MM.1S (cell line): Measurements from ENCODE around the gene MUC3A.
"Not testable (repeated sequence)": the region's sequence is repeated elsewhere in the genome, so short reads cannot be mapped to it uniquely, and the experiment has no call there.

ENCODE experiments used
- DNase-seq: peaks from one replicate; pipeline ENCODE4 v3.0.0-alpha.2; 2015
- H2AFZ ChIP-seq: fragments of 300-600 bp; sonication (generic); 2 replicates; pipeline ENCODE4 v1.6.0; 2016; ENCODE audit warnings: antibody characterized with exemption, low read length
- H3F3A ChIP-seq: fragments of 300-600 bp; sonication (generic); 2 replicates; pipeline ENCODE4 v1.6.1; 2016; ENCODE audit warnings: mild to moderate bottlenecking, antibody characterized with exemption, low read length, moderate library complexity, mixed read lengths; ENCODE audit not compliant: insufficient read depth
- H3K27ac ChIP-seq: fragments of 300-600 bp; sonication (generic); 2 replicates; pipeline ENCODE4 v1.5.1; 2016; ENCODE audit warnings: mild to moderate bottlenecking, low read length
- H3K27me3 ChIP-seq: fragments of 300-600 bp; sonication (generic); replicated peaks from 2 replicates; pipeline ENCODE4 v1.6.0; 2016; ENCODE audit warnings: low read length; ENCODE audit not compliant: insufficient read depth
- H3K36me3 ChIP-seq: fragments of 300-600 bp; sonication (generic); replicated peaks from 2 replicates; pipeline ENCODE4 v1.6.1; 2016; ENCODE audit warnings: mild to moderate bottlenecking, low read length, mixed read lengths; ENCODE audit not compliant: insufficient read depth
- H3K4me1 ChIP-seq: fragments of 300-600 bp; sonication (generic); 2 replicates; pipeline ENCODE4 v1.6.1; 2016; ENCODE audit warnings: low read length, mixed read lengths
- H3K4me2 ChIP-seq: fragments of 300-600 bp; sonication (generic); 2 replicates; pipeline ENCODE4 v1.6.0; 2016; ENCODE audit warnings: low read depth, low read length
- H3K4me3 ChIP-seq: fragments of 300-600 bp; sonication (generic); 2 replicates; pipeline ENCODE4 v1.5.1; 2016; ENCODE audit warnings: low read length, mixed read lengths
- H3K79me2 ChIP-seq: fragments of 300-600 bp; sonication (generic); 2 replicates; pipeline ENCODE4 v1.6.1; 2016; ENCODE audit warnings: mixed run types, low read length, mixed read lengths
- H3K9ac ChIP-seq: fragments of 300-600 bp; sonication (generic); 2 replicates; pipeline ENCODE4 v1.6.1; 2016; ENCODE audit warnings: low read length, mixed read lengths
- H3K9me2 ChIP-seq: fragments of 300-600 bp; sonication (generic); replicated peaks from 2 replicates; pipeline ENCODE4 v1.6.1; 2016; ENCODE audit warnings: mild to moderate bottlenecking, low read length, mixed read lengths; ENCODE audit not compliant: insufficient read depth
- H3K9me3 ChIP-seq: fragments of 300-600 bp; sonication (generic); replicated peaks from 2 replicates; pipeline ENCODE4 v1.6.1; 2016; ENCODE audit warnings: mild to moderate bottlenecking, low read length, mixed read lengths; ENCODE audit not compliant: insufficient read depth
- H4K20me1 ChIP-seq: fragments of 300-600 bp; sonication (generic); 2 replicates; pipeline ENCODE4 v1.6.1; 2016; ENCODE audit warnings: mild to moderate bottlenecking, low read length, moderate library complexity, mixed read lengths; ENCODE audit not compliant: insufficient read depth
- EZH2 ChIP-seq: fragments of 300-600 bp; sonication (generic); optimal IDR thresholded peaks from 2 replicates; pipeline ENCODE3; 2017; ENCODE audit warnings: low read depth, mild to moderate bottlenecking, antibody characterized with exemption, low read length, mixed read lengths
- EZH2phosphoT487 ChIP-seq: fragments of 300-600 bp; sonication (generic); IDR thresholded peaks from 2 replicates; pipeline ENCODE4 v1.6.1; 2018; ENCODE audit warnings: antibody characterized with exemption, low read length
- TF ChIP-seq, protein P1 (sequence below): fragments of 300-600 bp; sonication (generic); IDR thresholded peaks from 2 replicates; pipeline ENCODE4 v1.5.1; 2016; ENCODE audit warnings: antibody characterized with exemption, low read length, mixed read lengths

Gene MUC3A

DNA sequence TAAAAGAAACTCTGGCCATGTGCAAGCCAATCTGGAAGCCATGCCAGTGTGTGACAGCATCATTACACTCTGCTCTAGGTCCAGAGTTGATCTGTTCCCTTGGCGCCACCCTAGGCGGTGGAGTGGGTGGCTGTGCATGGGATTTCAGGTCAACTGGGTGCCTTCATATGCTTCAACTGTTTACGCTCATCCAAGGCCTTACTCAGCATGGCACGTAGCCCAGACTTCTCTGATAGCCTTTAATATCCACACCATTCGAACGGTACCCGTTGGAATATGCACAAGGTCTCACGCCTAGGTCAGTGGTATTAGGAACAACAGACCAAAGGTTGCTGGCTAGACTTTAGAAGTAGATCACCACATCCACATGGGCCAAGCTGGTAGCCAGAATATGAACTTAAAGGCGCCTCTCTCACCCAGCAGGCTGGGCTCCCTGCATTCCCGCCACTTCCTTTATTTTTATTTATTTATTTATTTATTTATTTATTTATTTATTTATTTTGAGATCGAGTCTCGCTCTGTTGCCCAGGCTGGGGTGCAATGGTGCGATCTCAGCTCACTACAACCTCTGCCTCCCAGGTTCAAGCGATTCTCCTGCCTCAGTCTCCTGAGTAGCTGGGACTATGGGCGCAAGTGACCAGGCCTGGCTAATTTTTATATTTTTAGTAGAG is 35.0 kb upstream of the MUC3A start:
- Histone ChIP-seq H2AFZ (no peak overlapping the region), H3K4me1 (no peaks in the 10 kb centered on the region), H3K4me3 (no peak overlapping the region), H3F3A (no peaks in the 10 kb centered on the region), H3K9me3 (no peaks in the 10 kb centered on the region), H3K27ac (no peak overlapping the region), H3K79me2 (no peaks in the 10 kb centered on the region), H4K20me1 (no peaks in the 10 kb centered on the region), H3K36me3 (no peaks in the 10 kb centered on the region), H3K9ac (no peak overlapping the region), H3K4me2 (no peak overlapping the region), H3K27me3 (peaks cover 33% of the 10 kb centered on the region), H3K9me2 (no peaks in the 10 kb centered on the region)
- TF ChIP-seq EZH2phosphoT487 (no peak), EZH2 (no peak)
- TF ChIP-seq, protein P1, sequence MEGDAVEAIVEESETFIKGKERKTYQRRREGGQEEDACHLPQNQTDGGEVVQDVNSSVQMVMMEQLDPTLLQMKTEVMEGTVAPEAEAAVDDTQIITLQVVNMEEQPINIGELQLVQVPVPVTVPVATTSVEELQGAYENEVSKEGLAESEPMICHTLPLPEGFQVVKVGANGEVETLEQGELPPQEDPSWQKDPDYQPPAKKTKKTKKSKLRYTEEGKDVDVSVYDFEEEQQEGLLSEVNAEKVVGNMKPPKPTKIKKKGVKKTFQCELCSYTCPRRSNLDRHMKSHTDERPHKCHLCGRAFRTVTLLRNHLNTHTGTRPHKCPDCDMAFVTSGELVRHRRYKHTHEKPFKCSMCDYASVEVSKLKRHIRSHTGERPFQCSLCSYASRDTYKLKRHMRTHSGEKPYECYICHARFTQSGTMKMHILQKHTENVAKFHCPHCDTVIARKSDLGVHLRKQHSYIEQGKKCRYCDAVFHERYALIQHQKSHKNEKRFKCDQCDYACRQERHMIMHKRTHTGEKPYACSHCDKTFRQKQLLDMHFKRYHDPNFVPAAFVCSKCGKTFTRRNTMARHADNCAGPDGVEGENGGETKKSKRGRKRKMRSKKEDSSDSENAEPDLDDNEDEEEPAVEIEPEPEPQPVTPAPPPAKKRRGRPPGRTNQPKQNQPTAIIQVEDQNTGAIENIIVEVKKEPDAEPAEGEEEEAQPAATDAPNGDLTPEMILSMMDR: no peak
- no peak for DNase-seq

- H3K4me2 ChIP-seq: no peak overlapping the region
- H3K9ac ChIP-seq: no peak overlapping the region
- no peaks in the 10 kb centered on the region for H3K36me3 ChIP-seq
- H3K9me3 ChIP-seq: no peaks in the 10 kb centered on the region
- H3K27me3 ChIP-seq: peaks cover 34% of the 10 kb centered on the region
- H3F3A ChIP-seq: no peaks in the 10 kb centered on the region
- no peak overlapping the region for H2AFZ ChIP-seq
- no peak for DNase-seq
- H3K9me2 ChIP-seq: no peaks in the 10 kb centered on the region
- H4K20me1 ChIP-seq: no peaks in the 10 kb centered on the region
- H3K4me1 ChIP-seq: no peaks in the 10 kb centered on the region
- no peaks in the 10 kb centered on the region for H3K79me2 ChIP-seq
- no peak overlapping the region for H3K27ac ChIP-seq
- H3K4me3 ChIP-seq: no peak overlapping the region
- TF ChIP-seq, protein P1: no peak
- TF ChIP-seq EZH2: no peak
- no peak for TF ChIP-seq EZH2phosphoT487
Observed at GRCh38 chr7:100914879-100915447, 34.4 kb upstream of the MUC3A start.

GRCh38 chr7:100919335-100919734 is 30.0 kb upstream of the MUC3A start:
- H3K36me3 ChIP-seq, H4K20me1 ChIP-seq, H3K79me2 ChIP-seq, H3K27ac ChIP-seq, H3K4me3 ChIP-seq, DNase-seq, H3K4me2 ChIP-seq, H3F3A ChIP-seq, H3K9ac ChIP-seq, H3K9me2 ChIP-seq, H2AFZ ChIP-seq, H3K9me3 ChIP-seq, H3K4me1 ChIP-seq: not testable (repeated sequence)
- H3K27me3 ChIP-seq: peaks cover 29% of the 10 kb centered on the region

DNA sequence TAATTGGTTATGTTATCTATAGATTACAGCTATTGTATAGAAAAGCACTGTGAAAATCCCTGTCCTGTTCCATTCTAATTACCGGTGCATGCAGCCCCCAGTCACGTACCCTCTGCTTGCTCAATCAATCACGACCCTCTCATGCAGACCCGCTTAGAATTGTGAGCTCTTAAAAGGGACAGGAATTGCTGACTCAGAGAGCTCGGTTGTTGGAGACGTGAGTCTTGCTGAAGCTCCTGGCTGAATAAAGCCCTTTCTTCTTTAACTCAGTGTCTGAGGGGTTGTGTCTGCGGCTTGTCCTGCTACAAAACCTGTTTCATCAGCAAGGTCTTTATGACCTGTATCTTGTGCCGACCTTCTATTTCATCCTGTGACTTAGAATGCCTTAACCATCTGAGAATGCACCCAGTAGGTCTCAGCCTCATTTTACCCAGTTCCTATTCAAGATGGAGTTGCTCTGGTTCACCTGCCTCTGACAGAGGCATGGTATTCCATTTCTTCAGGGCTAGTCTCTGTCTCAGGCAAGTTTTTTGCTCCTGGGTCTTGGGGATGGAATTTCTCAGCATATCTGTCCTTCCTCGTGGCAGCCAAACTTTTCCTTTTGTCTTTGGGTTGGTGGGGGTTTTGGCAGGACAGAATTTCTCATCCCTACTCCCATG is 29.4 kb upstream of the MUC3A start:
- not testable (repeated sequence) for H3K9me3 ChIP-seq, H3K79me2 ChIP-seq, H3K4me3 ChIP-seq, H3K9ac ChIP-seq, H2AFZ ChIP-seq, H4K20me1 ChIP-seq, H3K27ac ChIP-seq, DNase-seq, H3K36me3 ChIP-seq, H3K9me2 ChIP-seq, H3K4me2 ChIP-seq, H3K4me1 ChIP-seq, H3F3A ChIP-seq
- H3K27me3 ChIP-seq: peaks cover 29% of the 10 kb centered on the region
